HG02870 (cell line): Measurements from ENCODE around the gene C1orf94.

Experiments
- ATAC-seq: cut with Tn5 transposase; IDR thresholded peaks from one replicate; pipeline ENCODE4 v1.9.1; 2021; ENCODE audit warnings: mild to moderate bottlenecking, moderate library complexity; ENCODE audit not compliant: unreplicated experiment

The C1orf94 gene

GRCh38 chr1:34237151-34237815 lies 60.6 kb downstream of the C1orf94 start:
- ATAC-seq = no peak

GRCh38 chr1:34245967-34246366 lies 69.3 kb downstream of the C1orf94 start:
- ATAC-seq = no peak

GRCh38 chr1:34250342-34250741 lies 73.6 kb downstream of the C1orf94 start:
- ATAC-seq = no peak

- ATAC-seq = no peak
These were observed 85.5 kb downstream of the C1orf94 start for GRCh38 chr1:34262023-34262853.

- ATAC-seq = no peak
These were observed 86.2 kb downstream of the C1orf94 start for GRCh38 chr1:34262921-34263320.

GRCh38 chr1:34263406-34263805 lies 86.7 kb downstream of the C1orf94 start:
- no peak for ATAC-seq

- ATAC-seq = no peak
These were observed 88.7 kb downstream of the C1orf94 start for GRCh38 chr1:34265396-34265795.

- no peak for ATAC-seq
These were observed 89.6 kb downstream of the C1orf94 start for GRCh38 chr1:34266127-34266951.

- ATAC-seq = no peak
These were observed 90.6 kb downstream of the C1orf94 start for GRCh38 chr1:34267326-34267725.

GRCh38 chr1:34268311-34268954 lies 91.7 kb downstream of the C1orf94 start:
- no peak for ATAC-seq
